Esophagus muscularis mucosa (tissue), 4 donors: ENCODE measurements around the gene CGRRF1. TPM values are rescaled to one million over a fixed set of nuclear protein-coding genes. Genes with fewer than 3 reads are reported as not detected.
A peak's percentile ranks its signal among the peaks of the same experiment; 100 is the strongest.

ENCODE experiments used
- DNase-seq: peaks from one replicate; pipeline ENCODE4 v3.0.0-alpha.2; 2017; ENCODE audit errors: extremely low spot score
- H3K27ac ChIP-seq, 4 donors: fragments of 200-600 bp; sonication (generic); replicated peaks in 1 of 4; 1 replicate in 3 of 4; 2 replicates in 1 of 4; pipeline ENCODE4 v1.5.1; 2016 to 2019; ENCODE audit warnings: mild to moderate bottlenecking in 1 of 4
- H3K27me3 ChIP-seq, 4 donors: fragments of 200-600 bp; sonication (generic); one replicate each; pipeline versions ENCODE4 v1.5.1 to v1.6.0; 2016 to 2019
- H3K36me3 ChIP-seq, 4 donors: fragments of 200-600 bp; sonication (generic); one replicate each; pipeline ENCODE4 v1.5.1; 2016 to 2019
- H3K4me1 ChIP-seq, 4 donors: fragments of 200-600 bp; sonication (generic); one replicate each; pipeline ENCODE4 v1.5.1; 2016 to 2019
- H3K4me3 ChIP-seq, 4 donors: fragments of 200-600 bp; sonication (generic); 1 replicate in 2 of 4; 2 replicates in 2 of 4; pipeline ENCODE4 v1.5.1; 2016 to 2019; ENCODE audit warnings: mild to moderate bottlenecking in 4 of 4, moderate library complexity in 1 of 4
- H3K9me3 ChIP-seq, 4 donors: fragments of 200-600 bp; sonication (generic); 1 replicate in 3 of 4; 2 replicates in 1 of 4; pipeline ENCODE4 v1.5.1; 2016 to 2019
- CTCF ChIP-seq, 3 experiments: fragments of 200-600 bp in 2 of 3; fragments of 450-650 bp in 1 of 3; sonication (generic) in 2 of 3; IDR thresholded peaks; one replicate each; pipeline ENCODE4 v1.5.1; 2017 to 2019; ENCODE audit warnings: antibody characterized with exemption in 3 of 3, mild to moderate bottlenecking in 2 of 3, moderate library complexity in 1 of 3
- EP300 ChIP-seq: sonication (generic); formaldehyde crosslinking; IDR thresholded peaks from one replicate; pipeline ENCODE4 v1.6.1; 2017; ENCODE audit warnings: antibody characterized with exemption
- POLR2A ChIP-seq: fragments of 450-650 bp; IDR thresholded peaks from one replicate; pipeline ENCODE4 v1.6.1; 2017; ENCODE audit warnings: antibody characterized with exemption, moderate library complexity, mild to moderate bottlenecking, low read depth
- POLR2AphosphoS5 ChIP-seq, 2 donors: sonication (generic); formaldehyde crosslinking; IDR thresholded peaks; one replicate each; pipeline ENCODE4 v1.6.1; 2017; ENCODE audit warnings: antibody characterized with exemption in 2 of 2
- whole genome bisulfite sequencing: methylation state at CpG from one replicate; pipeline ENCODE4 v1.1.5; 2018; 5-methylcytosine and 5-hydroxymethylcytosine counted together
- intact Hi-C: fragments of 100-400 bp; cut with DNase I; formaldehyde crosslinking; loops from one replicate; pipeline ENCODE4 v1.15.1; 2023
- total RNA-seq, 4 donors: library from RNA; depleted of rRNA; stranded (reverse); fragments of >200 nt; gene quantifications; one replicate each; pipeline versions ENCODE4 v1.1.0 to v1.2.1, GENCODE V29; 2016

CGRRF1 gene
- total RNA-seq, 4 donors from 2014 or later = 10.7 to 28.2 (median 21.8) TPM

GRCh38 chr14:54483073-54483745 is 26.5 kb upstream of the CGRRF1 start:
- WGBS = 74% methylated on average over 8 of the region's 8 CpGs
- Histone ChIP-seq H3K36me3 (peaks cover 0 to 30% (median 16%) of the 10 kb centered on the region in 4 donors), H3K27ac (no peak overlapping the region), H3K4me1 (peaks cover 24 to 48% (median 40%) of the 10 kb centered on the region in 4 donors), H3K4me3 (no peak overlapping the region), H3K27me3 (no peaks in the 10 kb centered on the region), H3K9me3 (no peaks in the 10 kb centered on the region)
- intact Hi-C loops = no loop called here
- DNase-seq = no peak
- no peak for TF ChIP-seq POLR2AphosphoS5 (IDR thresholded peaks at IDR 0.05)
- no peak for TF ChIP-seq CTCF (IDR thresholded peaks at IDR 0.05)
- no peak for TF ChIP-seq POLR2A
- TF ChIP-seq EP300 = no peak

DNA sequence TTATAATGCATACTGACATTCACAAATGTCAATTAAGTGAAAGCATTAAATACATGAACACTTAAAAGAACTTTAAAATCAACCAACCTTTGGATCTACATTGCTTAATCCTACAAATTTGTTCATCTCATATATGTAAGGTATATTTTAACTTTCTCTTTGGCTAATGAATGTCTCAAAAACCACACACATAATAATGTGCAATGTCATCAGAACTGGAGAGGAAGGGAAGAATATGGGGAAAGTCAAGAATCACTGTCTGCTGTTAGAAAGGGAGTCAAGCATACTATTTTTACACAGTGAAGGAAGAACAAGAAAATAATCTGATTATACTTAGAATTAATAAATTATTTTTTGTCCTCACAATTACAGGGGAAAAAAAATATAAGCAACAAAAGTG is 25.9 kb upstream of the CGRRF1 start:
- Histone ChIP-seq H3K4me1 (peaks cover 24 to 49% (median 38%) of the 10 kb centered on the region in 4 donors), H3K36me3 (peaks cover 0 to 24% (median 10%) of the 10 kb centered on the region in 4 donors), H3K9me3 (no peaks in the 10 kb centered on the region), H3K27ac (no peak overlapping the region), H3K4me3 (no peak overlapping the region), H3K27me3 (no peaks in the 10 kb centered on the region)
- DNase-seq = no peak
- intact Hi-C loops = no loop called here
- TF ChIP-seq EP300 = no peak
- no peak for TF ChIP-seq POLR2AphosphoS5 (IDR thresholded peaks at IDR 0.05)
- no peak for TF ChIP-seq CTCF (IDR thresholded peaks at IDR 0.05)

DNA sequence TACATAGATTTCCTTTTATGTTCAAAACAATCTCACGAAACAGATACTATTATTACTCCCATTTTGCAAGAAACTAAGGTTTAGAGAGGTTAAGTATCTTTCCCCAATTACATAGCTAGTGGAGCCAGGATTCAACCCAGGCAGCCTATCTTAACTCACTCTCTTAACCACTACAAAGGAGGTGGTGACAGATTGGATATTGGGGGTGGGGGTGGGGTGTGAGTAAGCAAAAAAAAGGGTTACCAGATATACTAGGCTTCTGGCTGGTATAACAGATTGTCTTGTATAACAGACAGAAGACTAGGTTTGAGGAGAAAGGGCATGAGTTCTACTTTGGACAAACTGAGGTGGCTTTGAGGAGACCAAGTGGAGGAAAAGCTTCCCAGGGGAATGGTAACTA is 23.0 kb upstream of the CGRRF1 start:
- no peaks in the 10 kb centered on the region for H3K9me3 ChIP-seq

DNA sequence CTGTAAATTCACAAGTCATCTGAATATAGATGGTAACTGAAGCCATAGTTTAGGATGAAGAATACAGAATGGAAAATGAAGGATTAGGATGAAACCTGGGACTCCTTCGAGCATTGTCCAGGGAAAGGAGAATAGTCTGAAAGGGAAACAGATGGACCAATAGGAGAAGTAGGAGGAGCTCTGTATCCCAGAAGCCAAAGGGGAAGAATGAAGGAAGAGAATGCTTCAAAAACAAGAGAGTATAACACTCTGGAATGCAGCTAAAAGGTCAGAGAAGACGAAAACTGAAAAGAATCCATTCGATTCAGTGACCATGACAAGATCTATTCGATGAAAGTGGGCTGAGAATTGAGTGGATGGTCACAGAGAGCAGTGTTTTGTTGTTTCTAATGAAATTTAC is 21.9 kb upstream of the CGRRF1 start:
- Histone ChIP-seq H3K4me3 (peak overlapping the region; percentile 73 to 98 (median 80)), H3K27me3 (no peaks in the 10 kb centered on the region), H3K4me1 (peaks cover 33 to 53% (median 44%) of the 10 kb centered on the region in 4 donors), H3K36me3 (peaks cover 0 to 5% (median 3%) of the 10 kb centered on the region in 4 donors), H3K27ac (peak overlapping the region; percentile 91 to 96 (median 95)), H3K9me3 (no peaks in the 10 kb centered on the region)
- peak in 1 of 2 donors; percentile 7 for TF ChIP-seq POLR2AphosphoS5 (IDR thresholded peaks at IDR 0.05)
- no peak for TF ChIP-seq EP300
- WGBS = 34% methylated on average over 4 of the region's 4 CpGs
- DNase-seq = no peak
- intact Hi-C loops = loop anchor here (2.0 kb wide), 2 partner anchors 21 to 47 kb away; partner anchors contain the start of genes CGRRF1 and CNIH1

More for the DNA sequence above, 23.0 kb upstream of the CGRRF1 start:
- H3K36me3 ChIP-seq = peaks cover 0 to 11% (median 9%) of the 10 kb centered on the region in 4 donors
- no peaks in the 10 kb centered on the region for H3K27me3 ChIP-seq
- intact Hi-C loops = no loop called here
- peaks cover 33 to 53% (median 46%) of the 10 kb centered on the region in 4 donors for H3K4me1 ChIP-seq
- no peak for DNase-seq
- TF ChIP-seq EP300 = no peak
- no peak for TF ChIP-seq CTCF (IDR thresholded peaks at IDR 0.05)
- no peak for TF ChIP-seq POLR2A
- no peak for TF ChIP-seq POLR2AphosphoS5 (IDR thresholded peaks at IDR 0.05)
- WGBS = 96% methylated on average over 1 of the region's 1 CpG
- H3K4me3 ChIP-seq = no peak overlapping the region
- no peak overlapping the region for H3K27ac ChIP-seq

DNA sequence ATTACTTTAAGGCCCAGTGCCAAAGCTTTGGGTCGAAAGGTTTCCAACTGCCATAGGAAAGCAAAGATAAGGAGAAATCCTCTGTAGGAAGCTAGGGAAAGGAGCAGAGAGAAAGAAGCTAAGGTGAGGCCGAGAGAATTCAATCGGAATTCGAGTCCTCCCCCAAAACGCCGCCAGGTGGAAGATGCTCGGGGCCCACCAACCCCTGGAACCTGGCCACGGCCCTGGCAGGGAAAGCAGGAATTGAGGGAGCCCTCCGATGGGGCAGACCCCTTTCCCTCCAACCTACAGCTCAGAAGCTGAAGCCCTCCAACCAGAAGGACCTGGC is 21.4 kb upstream of the CGRRF1 start:
- H3K4me3 ChIP-seq = peak overlapping the region; percentile 73 to 98 (median 80)
- peaks cover 33 to 49% (median 39%) of the 10 kb centered on the region in 4 donors for H3K4me1 ChIP-seq
- WGBS = 0% methylated on average over 9 of the region's 9 CpGs
- H3K36me3 ChIP-seq = peaks cover 0 to under 1% (median 0%) of the 10 kb centered on the region in 4 donors
- H3K9me3 ChIP-seq = no peaks in the 10 kb centered on the region
- TF ChIP-seq POLR2A (no peak), EP300 (no peak), CTCF (IDR thresholded peaks at IDR 0.05) (no peak), POLR2AphosphoS5 (IDR thresholded peaks at IDR 0.05) (no peak)
- H3K27me3 ChIP-seq = no peaks in the 10 kb centered on the region
- intact Hi-C loops = loop anchor here (2.0 kb wide), 2 partner anchors 21 to 47 kb away; partner anchors contain the start of genes CGRRF1 and CNIH1
- DNase-seq = no peak
- peak overlapping the region; percentile 91 to 96 (median 95) for H3K27ac ChIP-seq
